Mesangial cell (primary cell): ENCODE measurements around the gene MFAP3. TPM values are rescaled to one million over a fixed set of nuclear protein-coding genes. Genes with fewer than 3 reads are reported as not detected.

ENCODE experiments used
- total RNA-seq: library from RNA; depleted of rRNA; stranded (reverse); fragments of >200 nt; gene quantifications from 2 replicates; pipeline ENCODE4 v1.2.3, GENCODE V29; 2015

MFAP3 gene
- total RNA-seq = 32.4 and 44.9 TPM in 2 replicates

DNA sequence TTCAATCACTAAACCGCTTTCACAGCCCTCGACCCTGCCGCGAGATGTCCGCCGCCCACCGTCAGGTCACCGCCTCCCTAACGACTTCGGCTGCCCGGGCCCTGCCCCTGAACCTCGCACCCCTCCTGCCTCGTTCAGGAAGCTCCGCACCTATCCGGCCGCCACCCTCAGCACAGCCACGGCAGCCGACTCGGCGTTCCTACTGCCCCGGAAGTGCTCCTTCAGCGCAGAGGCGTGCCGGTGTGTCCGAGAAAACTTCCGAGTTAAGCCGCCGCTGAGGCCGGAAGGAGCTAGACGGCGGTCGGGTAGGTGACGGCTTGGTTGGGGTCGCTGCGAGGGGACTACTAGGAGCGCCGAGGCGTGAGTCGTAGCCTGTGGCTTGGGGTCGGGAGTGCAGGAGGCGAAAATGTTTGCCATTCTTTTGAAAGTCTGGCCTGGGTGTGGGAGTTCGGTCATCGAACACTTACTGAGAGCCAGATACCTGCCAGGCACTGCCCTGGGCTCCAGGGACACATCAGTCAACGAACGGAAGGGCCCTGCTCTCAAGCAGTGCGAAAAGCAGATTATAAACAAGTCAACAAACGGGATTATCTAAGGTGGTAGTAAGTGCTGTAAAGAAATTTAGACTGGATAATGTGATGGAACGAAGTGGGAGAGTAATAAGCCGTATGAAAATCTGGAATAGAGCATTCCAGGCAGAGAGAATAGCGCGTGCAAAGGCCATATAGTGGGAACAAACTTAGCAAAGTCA is at the start of gene MFAP3, which contains the start of gene FAM114A2:
TSS of gene MFAP3 (plus strand) at position 261 of the 751 bp plus-strand sequence. CDS start 10,756 bp downstream, outside the sequence.
TSS of gene FAM114A2 (minus strand) at position 204 of the 751 bp plus-strand sequence. CDS start 3,957 bp downstream, outside the sequence.

Other genes starting within 250 kb of the MFAP3 start
- gene FAM114A2, start 57 bp upstream of the MFAP3 start, total RNA-seq = 10.4 and 15.6 TPM in 2 replicates
- gene GALNT10, start 151.8 kb downstream of the MFAP3 start, total RNA-seq = 47.7 and 57.9 TPM in 2 replicates